ENCODE data around the gene CBARP. TPM values are rescaled to one million over a fixed set of nuclear protein-coding genes. Genes with fewer than 3 reads are reported as not detected.

CBARP gene
- 3.3 and 4.8 TPM in 2 replicates for total RNA-seq (2012; rRNA removed)

- Histone ChIP-seq H3K4me1 (ENCODE audit: control insufficient read depth, insufficient read depth, low read length) (peaks cover 37% of the 10 kb centered on the region), H3K4me2 (ENCODE audit: low read length) (peak within 1 kb of the TSS; percentile 93), H3K9me3 (replicated peaks; ENCODE audit: low read length) (no peaks in the 10 kb centered on the region), H3K36me3 (ENCODE audit: insufficient read depth, low read length) (peaks cover 22% of the 10 kb centered on the region), H3K27me3 (ENCODE audit: control insufficient read depth, insufficient read depth, low read length) (no peaks in the 10 kb centered on the region), H3K9ac (ENCODE audit: low read depth, low read length) (peak within 1 kb of the TSS; percentile 78), H3K4me3 (ENCODE audit: low read length) (peak within 1 kb of the TSS; percentile 87)
These were observed at the start of gene CBARP for GRCh38 chr19:1237754-1238368. Gene CBARP, minus strand, starts transcription at chr19:1238005. Its CDS starts 1,905 bp downstream, at chr19:1236100.

GRCh38 chr19:1286487-1287353 is 48.9 kb upstream of the CBARP start:
- no peak overlapping the region for H3K4me3 ChIP-seq (ENCODE audit: low read length)
- no peak overlapping the region for H3K9ac ChIP-seq (ENCODE audit: low read depth, low read length)
- H3K36me3 ChIP-seq (ENCODE audit: insufficient read depth, low read length) = no peaks in the 10 kb centered on the region
- H3K4me1 ChIP-seq (ENCODE audit: control insufficient read depth, insufficient read depth, low read length) = no peaks in the 10 kb centered on the region
- no peaks in the 10 kb centered on the region for H3K9me3 ChIP-seq (replicated peaks; ENCODE audit: low read length)
- H3K4me2 ChIP-seq (ENCODE audit: low read length) = no peak overlapping the region
- H3K27me3 ChIP-seq (ENCODE audit: control insufficient read depth, insufficient read depth, low read length) = peaks cover 63% of the 10 kb centered on the region

GRCh38 chr19:1285737-1286360 is 48.0 kb upstream of the CBARP start, which contains the start of gene EFNA2:
Gene EFNA2, plus strand, starts transcription at chr19:1285873. Its CDS starts 296 bp downstream, at chr19:1286169.
- Histone ChIP-seq H3K4me1 (ENCODE audit: control insufficient read depth, insufficient read depth, low read length) (no peaks in the 10 kb centered on the region), H3K4me2 (ENCODE audit: low read length) (no peak within 1 kb of the TSS), H3K27me3 (ENCODE audit: control insufficient read depth, insufficient read depth, low read length) (peaks cover 57% of the 10 kb centered on the region), H3K9me3 (replicated peaks; ENCODE audit: low read length) (no peaks in the 10 kb centered on the region), H3K9ac (ENCODE audit: low read depth, low read length) (no peak within 1 kb of the TSS), H3K4me3 (ENCODE audit: low read length) (no peak within 1 kb of the TSS), H3K36me3 (ENCODE audit: insufficient read depth, low read length) (no peaks in the 10 kb centered on the region)

GRCh38 chr19:1284979-1285736 is 47.4 kb upstream of the CBARP start:
- no peaks in the 10 kb centered on the region for H3K4me1 ChIP-seq (ENCODE audit: control insufficient read depth, insufficient read depth, low read length)
- no peak overlapping the region for H3K4me3 ChIP-seq (ENCODE audit: low read length)
- peaks cover 57% of the 10 kb centered on the region for H3K27me3 ChIP-seq (ENCODE audit: control insufficient read depth, insufficient read depth, low read length)
- no peak overlapping the region for H3K4me2 ChIP-seq (ENCODE audit: low read length)
- no peak overlapping the region for H3K9ac ChIP-seq (ENCODE audit: low read depth, low read length)
- H3K36me3 ChIP-seq (ENCODE audit: insufficient read depth, low read length) = peaks cover 2% of the 10 kb centered on the region
- H3K9me3 ChIP-seq (replicated peaks; ENCODE audit: low read length) = no peaks in the 10 kb centered on the region

- H3K4me1 ChIP-seq (ENCODE audit: control insufficient read depth, insufficient read depth, low read length) = no peaks in the 10 kb centered on the region
- peaks cover 7% of the 10 kb centered on the region for H3K36me3 ChIP-seq (ENCODE audit: insufficient read depth, low read length)
- H3K4me2 ChIP-seq (ENCODE audit: low read length) = no peak overlapping the region
- no peak overlapping the region for H3K4me3 ChIP-seq (ENCODE audit: low read length)
- peaks cover 56% of the 10 kb centered on the region for H3K27me3 ChIP-seq (ENCODE audit: control insufficient read depth, insufficient read depth, low read length)
- H3K9ac ChIP-seq (ENCODE audit: low read depth, low read length) = no peak overlapping the region
- H3K9me3 ChIP-seq (replicated peaks; ENCODE audit: low read length) = no peaks in the 10 kb centered on the region
These were observed 46.6 kb upstream of the CBARP start for GRCh38 chr19:1284293-1284978.

- Histone ChIP-seq H3K4me2 (ENCODE audit: low read length) (no peak overlapping the region), H3K9ac (ENCODE audit: low read depth, low read length) (no peak overlapping the region), H3K9me3 (replicated peaks; ENCODE audit: low read length) (no peaks in the 10 kb centered on the region), H3K4me3 (ENCODE audit: low read length) (no peak overlapping the region), H3K27me3 (ENCODE audit: control insufficient read depth, insufficient read depth, low read length) (peaks cover 51% of the 10 kb centered on the region), H3K36me3 (ENCODE audit: insufficient read depth, low read length) (peaks cover 12% of the 10 kb centered on the region), H3K4me1 (ENCODE audit: control insufficient read depth, insufficient read depth, low read length) (no peaks in the 10 kb centered on the region)
These were observed 46.1 kb upstream of the CBARP start for GRCh38 chr19:1283917-1284292.

GRCh38 chr19:1283207-1283916 is 45.6 kb upstream of the CBARP start:
- H3K36me3 ChIP-seq (ENCODE audit: insufficient read depth, low read length) = peaks cover 16% of the 10 kb centered on the region
- no peaks in the 10 kb centered on the region for H3K4me1 ChIP-seq (ENCODE audit: control insufficient read depth, insufficient read depth, low read length)
- H3K4me2 ChIP-seq (ENCODE audit: low read length) = no peak overlapping the region
- H3K27me3 ChIP-seq (ENCODE audit: control insufficient read depth, insufficient read depth, low read length) = peaks cover 48% of the 10 kb centered on the region
- H3K4me3 ChIP-seq (ENCODE audit: low read length) = no peak overlapping the region
- H3K9ac ChIP-seq (ENCODE audit: low read depth, low read length) = no peak overlapping the region
- no peaks in the 10 kb centered on the region for H3K9me3 ChIP-seq (replicated peaks; ENCODE audit: low read length)

- Histone ChIP-seq H3K9ac (ENCODE audit: low read depth, low read length) (no peak overlapping the region), H3K4me3 (ENCODE audit: low read length) (no peak overlapping the region), H3K4me2 (ENCODE audit: low read length) (no peak overlapping the region), H3K27me3 (ENCODE audit: control insufficient read depth, insufficient read depth, low read length) (peaks cover 42% of the 10 kb centered on the region), H3K4me1 (ENCODE audit: control insufficient read depth, insufficient read depth, low read length) (no peaks in the 10 kb centered on the region), H3K36me3 (ENCODE audit: insufficient read depth, low read length) (peaks cover 16% of the 10 kb centered on the region), H3K9me3 (replicated peaks; ENCODE audit: low read length) (no peaks in the 10 kb centered on the region)
These were observed 44.9 kb upstream of the CBARP start for GRCh38 chr19:1282588-1283206.

- Histone ChIP-seq H3K27me3 (ENCODE audit: control insufficient read depth, insufficient read depth, low read length) (peaks cover 33% of the 10 kb centered on the region), H3K4me1 (ENCODE audit: control insufficient read depth, insufficient read depth, low read length) (peaks cover 2% of the 10 kb centered on the region), H3K4me3 (ENCODE audit: low read length) (no peak overlapping the region), H3K9ac (ENCODE audit: low read depth, low read length) (no peak overlapping the region), H3K4me2 (ENCODE audit: low read length) (no peak overlapping the region), H3K9me3 (replicated peaks; ENCODE audit: low read length) (no peaks in the 10 kb centered on the region), H3K36me3 (ENCODE audit: insufficient read depth, low read length) (peaks cover 22% of the 10 kb centered on the region)
These were observed 43.9 kb upstream of the CBARP start for GRCh38 chr19:1281569-1282287.
